GM21515 (cell line): ENCODE measurements around the gene SMARCC2.

Source experiments
- ATAC-seq: cut with Tn5 transposase; IDR thresholded peaks from one replicate; pipeline ENCODE4 v1.9.1; 2021; ENCODE audit not compliant: unreplicated experiment

SMARCC2 gene

DNA sequence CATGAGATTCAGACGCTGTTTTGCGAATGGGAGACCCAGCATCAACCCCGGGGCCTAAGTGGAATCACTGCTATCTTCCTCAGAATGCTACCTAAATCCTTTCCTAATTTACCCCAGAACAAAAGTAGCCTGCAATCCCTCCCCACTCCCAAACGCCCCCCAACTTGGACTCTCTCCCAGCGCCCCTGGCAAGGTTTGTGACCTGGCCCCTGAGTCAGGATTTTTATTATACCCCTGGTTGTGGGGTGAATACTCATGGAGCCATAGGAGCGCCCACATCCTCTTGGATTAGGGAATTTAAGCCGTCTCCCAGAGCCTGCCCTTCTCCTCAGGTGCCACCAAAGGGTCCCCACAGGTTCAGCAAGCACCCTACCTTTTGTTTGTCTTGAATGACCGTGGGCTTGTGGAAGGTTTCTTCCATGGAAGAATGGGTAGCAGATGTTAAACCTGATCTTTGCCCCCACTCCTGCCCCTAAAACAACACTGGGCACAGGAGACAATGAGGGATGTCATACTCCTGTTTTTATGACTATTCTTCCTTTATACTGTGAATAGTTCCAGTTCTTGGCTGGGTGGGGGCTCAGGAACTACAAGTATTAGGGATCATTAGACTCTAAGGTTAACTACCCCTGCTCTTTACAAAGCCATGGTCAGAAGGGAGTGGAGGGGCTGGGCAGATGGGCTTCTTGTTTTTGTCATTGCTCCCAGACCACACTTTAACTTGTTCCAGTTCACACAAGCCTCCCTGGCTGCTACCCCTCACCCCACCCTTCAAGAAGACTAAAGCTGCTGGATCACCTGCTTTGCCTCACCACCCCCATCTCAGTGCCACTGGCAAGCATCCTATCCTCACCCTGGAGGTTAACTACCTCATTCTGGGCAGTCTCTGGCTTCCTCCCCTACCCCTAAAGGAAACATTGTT, 36.3 kb downstream of the SMARCC2 start:
- ATAC-seq, result no peak

DNA sequence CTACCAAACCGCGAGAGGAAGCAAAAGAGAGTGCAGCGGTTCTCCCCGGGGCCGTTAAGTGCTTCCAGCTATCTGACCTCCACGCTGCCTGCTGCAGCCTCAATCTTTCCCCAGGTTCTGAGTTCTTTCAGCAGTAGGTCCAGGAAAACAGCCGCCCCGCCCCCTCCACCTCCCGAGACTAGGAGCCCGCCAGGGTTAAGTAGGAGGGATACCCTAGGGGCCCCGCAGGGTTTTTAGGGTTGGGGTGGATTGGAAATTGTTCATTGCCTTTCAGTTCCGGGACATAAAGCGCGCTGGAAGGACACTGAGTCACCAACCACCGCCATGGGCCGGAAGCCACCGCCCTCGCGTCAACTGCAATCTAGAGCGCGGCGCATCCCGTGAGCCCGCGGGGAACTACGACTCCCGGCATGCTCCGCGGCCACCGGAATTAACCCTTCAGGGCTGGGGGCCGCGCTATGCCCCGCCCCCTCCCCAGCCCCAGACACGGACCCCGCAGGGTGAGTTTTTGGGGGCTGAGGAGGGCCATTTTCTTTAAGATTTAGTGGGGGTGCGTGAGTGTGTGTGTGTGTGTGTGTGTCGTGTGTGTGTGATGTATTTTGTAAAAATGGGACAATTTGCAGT, 37.0 kb downstream of the SMARCC2 start, which contains the start of gene MYL6B:
Gene MYL6B (plus strand): TSS at position 456 of the 624 bp plus-strand sequence. CDS start 1,332 bp downstream, outside the sequence.
- ATAC-seq, result peak; percentile 84

DNA sequence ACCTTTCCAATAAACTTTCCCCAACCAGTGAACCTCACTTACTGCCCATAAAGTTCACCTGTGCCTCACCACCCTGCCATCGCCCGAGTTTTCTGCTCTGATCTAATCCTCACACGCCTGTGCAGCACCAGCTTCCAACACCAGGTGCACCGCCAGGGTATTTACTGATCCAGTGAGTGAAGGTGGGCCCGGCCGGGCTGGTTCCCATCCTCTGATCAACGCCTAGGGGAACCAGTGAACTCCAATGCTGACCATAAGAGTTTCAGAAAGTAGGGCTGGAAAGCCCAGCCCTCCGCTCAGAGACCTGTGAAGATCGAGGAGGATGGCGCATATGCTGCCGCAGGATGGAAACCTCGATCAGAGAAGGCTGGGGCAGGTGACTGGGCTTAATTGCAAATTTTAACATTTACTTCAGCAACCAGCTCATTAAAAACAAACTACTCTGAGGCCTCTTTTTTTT, 37.6 kb downstream of the SMARCC2 start:
- ATAC-seq, result peak; percentile 50

DNA sequence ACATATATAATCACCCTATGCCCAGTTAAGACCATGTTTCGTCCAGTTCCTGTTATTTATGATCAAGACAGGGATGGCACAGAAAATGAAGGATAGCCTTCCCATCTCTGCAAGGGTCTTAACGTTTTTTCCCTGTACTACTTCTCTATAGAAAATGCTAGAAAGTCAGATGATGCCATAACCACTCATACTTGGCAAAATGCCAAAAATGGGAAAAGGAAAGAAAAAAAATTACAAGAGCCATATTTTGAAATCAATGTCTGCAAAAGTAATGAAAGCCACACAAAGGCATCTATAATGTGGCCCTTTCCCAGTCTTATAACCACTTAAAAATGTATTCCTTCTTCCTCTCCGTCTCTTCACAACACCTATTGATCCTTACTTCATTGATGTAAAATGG, 38.7 kb downstream of the SMARCC2 start:
- ATAC-seq, result no peak

DNA sequence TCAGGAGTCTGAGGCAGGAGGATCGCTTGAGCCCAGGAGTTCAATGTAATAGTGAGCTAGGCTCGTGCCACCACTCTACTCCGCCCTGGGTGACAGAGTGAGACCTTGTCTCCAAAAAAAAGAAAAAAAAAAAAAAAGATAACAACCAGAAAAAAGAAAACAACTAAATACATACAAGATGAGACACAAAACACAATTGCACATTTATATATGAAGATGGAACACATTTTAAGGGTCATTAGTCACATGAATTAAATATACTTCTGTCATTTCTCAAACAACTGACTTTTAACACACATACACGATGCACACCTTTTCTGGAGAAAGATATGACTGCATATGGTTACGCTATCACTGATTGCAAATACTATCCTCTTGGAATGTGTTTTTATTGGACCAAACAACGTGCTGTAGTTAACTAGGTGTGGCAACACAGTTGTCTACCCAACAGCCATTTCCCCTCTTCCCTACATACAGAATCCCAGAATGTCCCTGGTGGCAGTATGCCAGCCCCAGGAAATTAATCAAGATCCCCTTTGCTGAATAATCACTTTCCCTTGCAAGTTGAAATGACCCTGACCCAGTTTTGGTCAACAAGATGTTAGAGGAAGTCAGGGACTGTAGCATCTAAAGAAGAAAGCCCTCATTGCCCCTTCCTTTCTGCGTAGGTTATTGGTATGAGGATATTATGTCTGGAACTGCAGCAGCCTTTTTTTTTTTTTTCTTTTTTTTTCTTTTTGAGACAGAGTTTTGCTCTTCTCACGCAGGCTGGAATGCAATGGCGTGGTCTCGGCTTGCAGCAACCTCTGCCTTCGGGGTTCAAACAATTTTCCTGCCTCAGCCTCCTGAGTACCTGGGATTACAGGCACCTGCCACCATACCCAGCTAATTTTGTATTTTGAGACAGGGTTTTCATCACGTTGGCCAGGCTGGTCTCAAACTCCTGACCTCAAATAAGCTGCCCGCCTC, 42.5 kb downstream of the SMARCC2 start:
- ATAC-seq, result no peak

DNA sequence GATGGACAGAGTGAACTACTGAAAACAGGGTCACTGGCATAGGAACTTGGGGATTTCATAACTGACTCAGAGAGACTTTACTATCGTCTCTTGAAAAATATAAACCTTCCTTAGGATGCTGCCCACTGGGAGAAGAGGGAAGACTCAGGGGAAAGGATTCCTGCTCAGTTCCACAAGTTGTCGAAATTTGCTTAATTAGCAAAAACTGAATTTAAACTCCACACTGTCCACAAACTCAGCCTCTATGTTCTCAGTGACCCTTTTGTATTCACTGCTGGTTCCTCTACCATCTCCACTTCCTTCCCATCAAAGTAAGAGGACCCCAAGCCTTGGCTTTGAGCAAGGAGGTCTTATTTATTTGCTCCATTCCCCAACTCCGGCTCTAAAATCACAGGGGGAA, 44.1 kb downstream of the SMARCC2 start:
- ATAC-seq, result no peak

DNA sequence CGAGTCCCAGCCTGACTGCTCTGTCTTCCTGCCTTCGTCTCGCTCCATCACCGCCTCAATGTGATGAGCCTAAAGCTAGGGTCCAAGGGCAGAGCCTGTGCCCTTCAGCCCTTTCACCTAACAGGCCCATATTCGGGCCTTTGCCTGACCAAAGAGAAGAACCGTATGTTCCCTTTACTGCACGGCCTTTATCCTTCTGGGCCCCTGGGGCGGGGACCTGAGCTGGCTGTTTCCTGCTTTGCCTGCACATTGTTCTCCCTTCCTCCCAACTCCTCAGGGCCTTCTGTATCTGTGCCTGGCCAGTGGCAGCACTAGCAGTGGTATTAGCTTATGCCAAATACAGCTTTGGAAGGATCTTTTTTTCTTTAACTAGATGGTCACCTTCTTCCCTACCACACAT, 45.4 kb downstream of the SMARCC2 start:
- no peak for ATAC-seq

DNA sequence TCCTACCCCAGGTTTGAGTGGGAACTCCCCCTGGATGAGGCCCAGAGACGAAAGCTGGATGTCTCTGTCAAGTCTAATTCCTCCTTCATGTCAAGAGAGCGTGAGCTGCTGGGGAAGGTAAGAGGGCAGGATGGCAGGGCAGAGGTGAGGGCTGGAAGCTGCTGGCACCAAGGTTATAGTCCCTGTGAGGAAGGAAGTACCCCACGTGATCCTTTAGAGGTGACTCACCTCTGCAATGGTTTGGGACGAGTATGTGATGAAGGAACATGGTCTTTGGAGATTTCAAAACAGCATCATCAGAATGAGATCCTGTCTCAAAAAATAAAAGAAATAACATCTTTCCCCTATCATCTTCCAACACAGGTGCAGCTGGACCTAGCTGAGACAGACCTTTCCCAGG, 46.1 kb downstream of the SMARCC2 start:
- no peak for ATAC-seq

DNA sequence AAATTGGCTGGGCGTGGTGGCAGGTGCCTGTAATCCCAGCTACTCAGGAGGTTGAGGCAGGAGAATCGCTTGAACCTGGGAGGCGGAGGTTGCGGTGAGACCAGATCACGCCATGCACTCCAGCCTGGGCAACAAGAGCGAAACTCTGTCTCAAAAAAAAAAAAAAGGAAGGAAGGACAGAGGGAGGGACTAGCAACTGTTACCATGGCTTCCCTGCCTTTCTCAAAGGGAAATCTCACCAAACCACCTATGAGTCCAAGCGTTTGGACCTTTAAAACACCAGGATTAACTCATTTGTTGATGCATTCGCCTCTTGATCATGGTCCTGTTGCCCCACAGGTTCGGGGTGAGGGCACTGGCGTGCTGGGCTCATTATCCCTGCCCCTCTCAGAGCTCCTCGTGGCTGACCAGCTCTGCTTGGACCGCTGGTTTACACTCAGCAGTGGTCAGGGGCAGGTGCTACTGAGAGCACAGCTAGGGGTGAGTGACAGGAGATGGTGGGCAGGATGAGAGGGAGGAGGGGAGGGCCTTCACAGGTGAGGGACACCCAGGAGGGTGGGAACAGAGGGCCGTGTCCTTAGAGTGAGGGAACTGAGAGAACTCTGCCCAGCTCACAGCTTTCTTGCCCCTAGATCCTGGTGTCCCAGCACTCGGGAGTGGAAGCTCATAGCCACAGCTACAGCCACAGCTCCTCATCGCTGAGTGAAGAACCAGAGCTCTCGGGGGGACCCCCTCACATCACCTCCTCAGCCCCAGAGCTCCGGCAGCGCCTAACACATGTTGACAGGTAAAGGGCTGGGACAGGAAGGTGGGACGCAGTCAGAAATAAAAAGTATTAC, 47.1 kb downstream of the SMARCC2 start:
- ATAC-seq, result no peak

DNA sequence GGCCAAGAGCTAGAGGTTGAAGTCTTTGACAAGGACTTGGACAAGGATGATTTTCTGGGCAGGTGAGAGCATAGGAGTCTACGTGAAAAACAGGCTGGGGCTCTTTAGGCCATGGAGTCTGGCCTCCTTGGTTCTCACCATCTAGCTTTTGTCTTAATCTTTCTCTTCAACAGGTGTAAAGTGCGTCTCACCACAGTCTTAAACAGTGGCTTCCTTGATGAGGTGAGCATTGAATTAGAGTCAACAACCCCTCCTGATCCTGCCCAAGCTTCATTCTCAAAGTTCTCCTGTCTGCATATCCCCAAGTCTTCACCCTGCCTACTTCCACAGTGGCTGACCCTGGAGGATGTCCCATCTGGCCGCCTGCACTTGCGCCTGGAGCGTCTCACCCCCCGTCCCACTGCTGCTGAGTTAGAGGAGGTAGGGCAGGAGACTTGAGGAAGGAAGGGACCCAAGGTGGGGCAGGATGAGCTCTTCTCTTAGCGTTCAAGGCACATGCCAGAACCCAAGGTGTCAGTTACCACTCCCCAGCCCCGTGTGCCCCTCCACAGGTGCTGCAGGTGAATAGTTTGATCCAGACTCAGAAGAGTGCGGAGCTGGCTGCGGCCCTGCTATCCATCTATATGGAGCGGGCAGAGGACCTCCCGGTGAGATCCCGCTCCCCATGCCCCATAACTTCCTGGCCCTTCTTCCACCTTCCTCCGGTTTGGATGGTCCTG, 51.3 kb downstream of the SMARCC2 start:
- ATAC-seq, result no peak

DNA sequence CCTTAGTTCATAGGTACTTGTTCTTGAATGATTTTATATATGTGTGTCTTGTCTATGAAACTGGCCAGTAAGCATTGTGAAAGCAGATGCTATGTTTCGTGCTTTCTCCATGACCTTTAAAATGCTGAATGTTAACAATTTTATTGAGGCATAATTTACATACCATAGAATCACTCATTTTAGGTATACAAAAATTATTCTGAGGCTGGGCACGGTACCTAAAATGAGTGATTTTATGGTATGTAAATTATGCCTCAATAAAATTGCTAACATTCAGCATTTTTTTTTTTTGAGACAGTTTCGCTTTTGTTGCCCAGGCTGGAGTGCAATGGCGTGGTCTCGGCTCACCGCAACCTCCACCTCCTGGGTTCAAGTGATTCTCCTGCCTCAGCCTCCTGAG, 54.4 kb downstream of the SMARCC2 start:
- no peak for ATAC-seq

DNA sequence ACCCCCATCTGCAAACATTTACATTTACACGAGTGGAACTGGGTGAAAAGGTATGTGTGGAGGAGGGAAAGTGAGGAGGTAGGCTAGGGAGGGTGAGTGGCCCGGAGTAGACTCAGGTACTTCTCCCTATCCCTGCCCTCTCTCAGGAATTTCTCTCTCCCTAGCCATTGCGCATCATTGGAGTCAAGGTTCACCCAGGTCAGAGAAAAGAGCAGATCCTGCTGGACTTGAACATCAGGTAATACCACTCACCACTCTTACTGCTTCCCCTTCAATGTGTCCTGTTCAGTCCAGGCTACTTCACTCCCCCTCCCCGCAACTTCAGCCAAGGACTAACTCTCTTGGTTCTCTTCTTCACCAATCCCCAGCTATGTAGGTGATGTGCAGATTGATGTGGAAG, 58.4 kb downstream of the SMARCC2 start:
- ATAC-seq, result no peak

DNA sequence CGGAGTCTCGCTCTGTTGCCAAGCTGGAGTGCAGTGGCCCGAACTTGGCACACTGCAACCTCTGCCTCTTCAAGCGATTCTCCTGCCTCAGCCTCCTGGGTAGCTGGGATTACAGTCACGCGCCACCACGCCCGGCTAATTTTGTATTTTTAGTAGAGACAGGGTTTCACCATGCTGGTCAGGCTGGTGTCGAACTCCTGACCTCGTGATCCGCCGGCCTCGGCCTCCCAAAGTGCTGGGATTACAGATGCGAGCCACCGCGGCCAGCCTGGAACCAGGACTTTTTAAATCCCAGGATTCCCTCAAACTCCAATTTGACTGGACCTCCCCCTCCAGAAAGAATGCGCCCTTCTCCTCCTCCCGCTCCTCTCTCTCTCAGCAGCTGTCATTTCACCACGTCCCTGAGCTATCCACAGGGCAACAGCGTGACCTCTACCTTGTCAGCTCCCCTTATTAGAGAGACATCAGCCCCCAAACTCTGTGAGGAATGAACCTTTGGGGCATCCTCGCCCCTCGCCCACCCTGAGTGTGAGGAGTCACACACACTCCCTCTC, 59.3 kb downstream of the SMARCC2 start:
- ATAC-seq, result no peak

DNA sequence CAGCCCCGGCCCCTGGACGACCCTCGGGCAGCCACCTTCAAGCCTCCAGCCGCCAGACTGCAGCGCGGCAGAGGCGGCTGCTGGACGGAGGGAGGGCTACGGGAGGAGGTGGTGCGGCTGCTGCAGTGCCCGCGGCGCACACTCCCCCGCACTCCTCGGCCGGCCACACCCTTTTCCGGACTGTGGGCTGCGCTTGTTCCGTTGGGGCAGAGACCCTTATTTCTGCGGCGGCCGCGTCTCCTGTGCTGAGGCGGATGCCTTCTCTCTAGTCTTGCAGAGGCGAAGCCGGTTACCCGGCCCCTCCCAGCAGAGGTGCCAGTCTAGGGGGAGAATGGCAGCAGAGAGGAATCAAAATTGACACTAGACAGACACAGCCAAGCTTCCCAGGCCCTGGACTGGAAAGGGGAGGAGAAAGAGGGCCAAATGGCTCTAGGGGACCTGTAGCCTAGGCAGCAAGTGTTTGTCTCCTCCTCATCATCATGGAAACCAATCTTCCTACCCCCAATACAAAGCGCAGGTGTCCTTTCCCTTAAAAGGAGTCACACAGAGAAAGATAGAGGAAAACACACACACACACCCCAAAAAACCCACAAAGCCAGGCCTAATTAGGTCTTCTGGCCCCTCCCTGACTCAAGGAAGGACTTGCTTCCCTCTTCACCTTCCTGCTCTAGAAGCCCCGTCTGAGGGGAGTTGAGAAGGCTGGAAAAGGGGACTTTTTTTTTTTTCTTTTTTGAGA, 59.9 kb downstream of the SMARCC2 start:
- ATAC-seq, result no peak

DNA sequence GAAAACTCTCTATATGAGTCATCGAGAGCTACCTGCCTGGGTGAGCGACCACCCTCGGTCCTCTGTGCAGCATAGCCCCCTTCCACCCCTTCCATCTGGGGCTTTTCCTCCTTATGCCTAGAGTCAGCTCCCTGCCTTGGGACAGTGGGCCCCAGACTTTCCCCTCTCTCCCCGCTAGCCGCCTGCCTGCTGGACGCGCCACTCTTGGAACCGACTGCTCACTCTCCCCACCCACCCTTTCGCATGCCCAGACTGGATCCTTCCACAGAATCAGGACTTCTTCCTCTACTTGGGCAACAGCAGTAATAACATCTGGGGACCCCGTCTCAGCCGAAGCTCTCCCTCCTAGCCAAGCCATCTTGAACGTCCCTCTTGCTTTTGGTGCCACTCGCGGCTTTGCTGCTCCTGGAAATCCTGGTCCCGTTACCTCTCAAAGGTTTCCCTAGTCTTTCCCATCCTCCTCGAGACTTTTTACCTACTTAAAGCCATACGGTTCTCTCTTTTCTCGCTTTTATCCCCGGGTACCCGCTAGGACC, 60.5 kb downstream of the SMARCC2 start:
- ATAC-seq, result no peak

DNA sequence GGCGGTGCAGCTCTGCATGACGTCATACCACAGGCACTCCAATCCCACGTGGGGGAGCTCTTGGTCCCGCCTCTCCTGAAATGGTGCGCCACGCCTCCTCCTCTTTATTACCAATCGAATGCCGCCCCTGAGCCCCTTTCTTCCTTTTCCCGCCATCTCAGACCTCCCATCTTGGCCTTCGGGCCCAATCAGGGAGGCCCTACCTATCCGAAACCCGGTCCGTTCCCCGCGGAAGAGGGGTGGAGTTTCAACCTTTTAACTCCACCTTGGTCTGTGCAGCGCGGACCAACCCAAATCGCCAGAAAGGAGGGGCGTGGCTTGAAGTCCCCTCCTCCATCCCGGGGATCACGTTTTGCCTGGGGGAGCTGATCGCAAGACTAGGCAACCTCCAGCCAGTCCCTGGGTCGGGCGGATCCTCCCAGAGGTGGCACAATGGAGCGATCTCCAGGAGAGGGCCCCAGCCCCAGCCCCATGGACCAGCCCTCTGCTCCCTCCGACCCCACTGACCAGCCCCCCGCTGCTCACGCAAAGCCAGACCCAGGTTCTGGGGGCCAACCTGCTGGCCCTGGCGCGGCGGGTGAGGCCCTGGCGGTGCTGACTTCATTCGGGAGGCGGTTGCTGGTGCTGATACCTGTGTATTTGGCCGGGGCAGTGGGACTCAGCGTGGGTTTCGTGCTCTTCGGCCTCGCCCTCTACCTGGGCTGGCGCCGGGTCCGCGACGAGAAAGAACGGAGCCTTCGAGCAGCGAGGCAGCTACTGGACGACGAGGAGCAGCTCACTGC, 61.2 kb downstream of the SMARCC2 start, which contains the start of gene ESYT1:
Gene ESYT1 (plus strand): TSS at position 380 of the 782 bp plus-strand sequence. CDS start 53 bp downstream, at position 433.
- ATAC-seq, result peak; percentile 88

DNA sequence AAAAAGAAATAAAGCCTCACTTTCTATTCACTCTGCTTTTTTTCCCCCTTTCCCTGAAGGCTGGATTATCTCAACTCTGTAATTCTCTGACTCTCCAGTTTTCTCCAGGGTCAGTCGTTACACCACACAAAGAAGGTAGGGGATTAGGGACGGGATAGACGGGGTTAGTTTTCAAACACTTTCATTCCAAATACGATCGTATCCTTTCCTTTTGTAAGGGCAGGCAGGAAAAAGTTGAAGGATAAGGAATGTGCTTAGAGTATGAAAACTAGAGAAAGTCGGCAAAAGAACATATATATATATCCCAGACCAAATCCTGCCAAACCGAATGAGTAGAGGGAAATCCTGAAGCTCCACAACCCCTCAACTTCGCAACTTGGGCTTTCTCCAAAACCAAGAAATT, 61.8 kb downstream of the SMARCC2 start:
- ATAC-seq, result no peak
